PC-9 (cell line): Measurements from ENCODE around the gene HMCES.

Experiments
- CTCF ChIP-seq: fragments of 200-600 bp; sonication (generic); conservative IDR thresholded peaks from 2 replicates; pipeline ENCODE4 v1.6.1; 2017; ENCODE audit warnings: mixed run types, antibody characterized with exemption, mild to moderate bottlenecking, moderate library complexity
- EZH2 ChIP-seq: fragments of 200-600 bp; sonication (generic); IDR thresholded peaks from 2 replicates; pipeline ENCODE4 v1.8.0; 2017; ENCODE audit warnings: antibody characterized with exemption, low read depth

GRCh38 chr3:129344540-129345220 lies 66.0 kb downstream of the HMCES start:
- TF ChIP-seq CTCF (no peak), EZH2 (no peak)
